Measurements from ENCODE around the gene TSPAN5.
"Not testable (repeated sequence)": the region's sequence is repeated elsewhere in the genome, so short reads cannot be mapped to it uniquely, and the experiment has no call there.

The TSPAN5 gene

DNA sequence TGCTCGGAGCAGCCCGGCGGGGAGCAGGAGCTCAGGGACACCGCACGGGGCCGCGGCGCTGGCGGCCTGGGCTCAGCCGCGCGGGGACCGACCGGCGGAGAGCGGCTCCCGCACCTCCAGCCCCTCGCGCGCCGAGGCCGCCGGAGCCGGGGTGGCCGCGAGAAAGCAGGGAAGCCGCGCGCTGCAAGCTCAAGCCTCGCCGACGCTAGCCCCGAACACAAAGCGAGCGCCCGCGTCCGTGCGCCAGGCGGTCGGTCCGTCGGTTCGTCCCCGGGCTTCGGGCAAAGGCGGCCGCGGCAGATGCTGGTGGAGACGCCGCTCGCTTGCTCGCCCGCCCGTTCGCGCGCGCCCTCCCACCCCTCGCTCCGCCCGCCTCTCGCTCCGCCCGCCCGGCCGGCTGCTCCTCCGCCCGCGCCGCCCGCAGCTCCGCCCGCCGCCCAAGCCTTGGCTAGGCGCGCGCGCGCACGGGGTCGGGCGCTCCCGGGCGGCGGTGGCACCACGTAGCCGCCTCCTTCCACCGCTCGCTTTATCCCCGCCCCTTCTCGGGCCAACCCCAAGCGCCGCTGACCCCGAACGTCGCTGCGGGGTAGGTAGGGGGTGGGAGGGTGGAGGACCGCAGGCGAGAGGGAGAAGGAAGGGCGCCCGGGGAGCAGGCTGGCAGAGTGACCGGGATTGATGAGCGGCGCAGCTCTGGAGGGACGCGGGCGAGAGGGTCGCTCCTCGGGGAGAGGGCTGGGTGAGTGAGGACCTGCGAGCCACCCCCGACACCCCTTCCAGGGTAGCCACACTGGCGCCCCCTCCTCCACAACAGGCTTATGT lies at the start of gene TSPAN5:
TSS of gene TSPAN5 (minus strand) at position 325 of the 819 bp plus-strand sequence.
- peak; percentile 65 to 71 for DNase-seq (ENCODE audit: low read depth in 2 of 2)

DNA sequence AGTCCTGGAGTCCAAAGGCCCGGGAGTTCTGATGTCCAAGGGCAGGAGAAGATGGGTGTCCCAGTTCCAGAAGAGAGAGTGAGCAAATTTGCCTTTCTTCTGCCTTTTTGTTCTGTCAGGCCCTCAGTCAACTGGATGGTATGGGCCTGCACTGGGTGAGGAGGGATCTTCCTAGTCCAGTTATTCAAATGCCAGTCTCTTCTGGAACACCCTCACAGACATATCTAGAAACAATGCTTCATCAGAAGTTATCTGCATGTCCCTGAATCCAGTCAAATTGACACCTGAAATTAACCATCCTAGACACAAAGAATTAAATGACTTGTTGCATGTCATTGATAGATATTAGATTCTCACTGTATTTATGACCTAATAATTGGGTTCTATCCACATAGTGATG lies 48.5 kb upstream of the TSPAN5 start:
- no peak for DNase-seq (ENCODE audit: low read depth in 2 of 2)

DNA sequence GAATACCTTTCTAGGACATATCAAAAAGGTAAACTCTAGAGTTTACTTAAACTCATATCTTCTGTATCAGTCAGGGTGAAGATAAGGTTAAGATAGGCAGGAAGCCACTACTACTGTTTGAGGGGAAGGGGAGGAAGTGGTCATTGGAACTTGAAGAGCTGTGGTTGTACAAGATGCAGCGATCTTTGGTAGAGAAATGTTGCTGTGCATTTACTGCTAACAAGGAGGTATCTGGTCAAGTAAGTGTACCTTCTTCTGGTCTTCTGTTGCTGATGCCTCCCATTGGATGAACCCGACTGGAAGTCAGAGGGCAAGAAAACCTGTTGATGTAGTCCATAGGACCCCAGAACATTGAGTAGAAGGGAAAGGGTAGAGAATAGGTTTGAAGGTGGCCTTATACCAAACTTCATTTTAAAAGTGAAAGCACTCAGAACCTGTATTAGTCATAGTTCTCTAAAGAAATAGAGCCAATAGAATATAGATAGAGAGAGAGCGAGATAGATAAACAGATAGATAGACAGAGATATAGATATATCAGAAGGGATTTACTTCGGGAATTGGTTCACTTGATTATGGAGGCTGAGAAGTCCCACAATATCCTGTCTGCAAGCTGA lies 47.9 kb upstream of the TSPAN5 start:
- DNase-seq (ENCODE audit: low read depth in 2 of 2) = no peak

DNA sequence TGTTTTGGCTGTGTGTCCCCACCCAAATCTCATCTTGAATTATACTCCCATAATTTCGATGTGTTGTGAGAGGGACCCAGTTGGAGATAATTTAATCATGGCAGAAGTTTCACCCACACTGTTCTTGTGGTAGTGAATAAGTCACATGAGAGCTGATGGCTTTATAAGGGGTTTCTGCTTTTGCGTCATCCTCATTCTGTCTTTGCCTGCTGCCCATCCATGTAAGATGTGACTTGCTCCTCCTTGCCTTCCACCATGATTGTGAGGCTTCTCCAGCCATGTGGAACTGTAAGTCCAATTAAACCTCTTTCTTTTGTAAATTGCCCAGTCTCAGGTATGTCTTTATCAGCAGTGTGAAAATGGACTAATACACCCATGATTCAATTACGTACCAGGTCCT lies 47.2 kb upstream of the TSPAN5 start:
- DNase-seq (ENCODE audit: low read depth in 2 of 2) = not testable (repeated sequence)

DNA sequence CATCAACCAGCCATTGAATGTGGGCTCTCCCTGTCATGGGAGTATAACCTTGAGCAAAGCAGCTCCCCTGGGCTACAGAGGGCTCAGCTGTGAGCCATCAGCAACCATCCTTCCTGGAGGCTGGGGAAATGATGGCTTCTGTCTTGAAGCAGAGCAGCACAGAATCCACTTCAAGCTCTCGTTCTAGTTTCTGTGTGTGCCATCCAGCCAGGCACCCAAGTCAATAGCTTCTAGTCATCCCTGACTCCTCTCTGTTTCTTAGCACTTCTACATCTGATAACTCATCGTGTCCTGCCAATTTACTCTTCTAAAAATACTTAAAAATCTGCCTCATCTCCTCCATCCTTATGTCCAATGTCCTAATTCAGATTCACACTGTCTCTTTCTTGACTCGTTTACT lies 42.2 kb upstream of the TSPAN5 start:
- DNase-seq (ENCODE audit: low read depth in 2 of 2) = no peak

DNA sequence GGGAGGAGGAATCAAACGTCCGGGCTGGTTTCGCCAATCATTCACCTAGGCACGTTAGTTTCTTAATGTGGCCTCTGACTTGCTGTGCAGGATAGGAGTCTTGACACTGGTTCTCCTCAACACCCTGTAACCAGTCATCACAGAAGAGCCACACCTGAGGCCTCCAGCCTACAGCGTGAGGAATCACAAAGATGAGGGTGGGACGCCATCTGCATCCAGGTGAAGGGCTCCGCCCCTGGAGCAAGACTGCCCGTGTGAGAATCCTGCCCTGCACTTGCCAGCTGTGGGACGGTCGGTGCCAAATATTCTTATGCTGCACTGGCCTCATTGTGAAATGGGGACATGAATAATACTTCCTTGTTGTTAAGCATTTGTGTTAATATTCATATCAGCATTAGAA lies 35.7 kb upstream of the TSPAN5 start:
- DNase-seq (ENCODE audit: low read depth in 2 of 2) = no peak

DNA sequence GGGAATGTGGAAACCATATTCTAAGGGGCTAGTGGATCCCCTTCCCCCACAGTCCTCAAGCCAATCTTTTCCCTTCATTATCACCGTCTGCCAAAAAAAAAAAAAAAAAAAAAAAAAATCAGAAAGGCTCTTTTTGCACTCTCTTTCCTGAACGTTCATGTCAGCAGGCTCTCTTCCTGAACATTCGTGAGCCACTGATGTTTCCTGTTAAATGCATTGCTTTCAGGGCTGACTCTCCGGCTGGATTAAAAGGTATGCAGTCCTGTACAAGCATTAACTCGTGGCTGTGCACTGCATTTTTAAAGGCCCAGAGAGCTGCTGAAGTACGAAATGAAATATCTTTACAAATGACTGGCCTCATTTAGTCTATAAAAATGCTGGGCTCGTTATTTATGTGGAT lies 34.0 kb upstream of the TSPAN5 start:
- DNase-seq (ENCODE audit: low read depth in 2 of 2) = no peak

DNA sequence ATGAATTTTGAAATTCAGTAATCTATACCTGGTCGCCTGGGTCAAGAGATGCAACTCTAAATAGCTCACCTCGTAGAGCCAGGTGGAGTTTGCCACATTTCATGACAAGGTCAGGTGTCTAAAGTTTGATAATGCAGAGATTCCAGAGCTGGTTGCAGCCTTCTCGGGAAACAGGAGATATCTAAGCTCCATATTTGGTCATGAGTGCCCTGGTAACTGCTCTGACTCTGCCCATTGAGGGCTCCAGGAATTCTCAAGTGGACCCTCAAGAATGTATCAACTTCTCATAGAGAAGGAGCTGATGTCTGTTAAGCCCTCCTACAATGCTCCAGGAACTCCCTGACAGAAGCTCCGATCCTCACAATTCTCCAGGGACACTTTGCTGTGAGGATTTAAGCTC lies 33.2 kb upstream of the TSPAN5 start:
- no peak for DNase-seq (ENCODE audit: low read depth in 2 of 2)

DNA sequence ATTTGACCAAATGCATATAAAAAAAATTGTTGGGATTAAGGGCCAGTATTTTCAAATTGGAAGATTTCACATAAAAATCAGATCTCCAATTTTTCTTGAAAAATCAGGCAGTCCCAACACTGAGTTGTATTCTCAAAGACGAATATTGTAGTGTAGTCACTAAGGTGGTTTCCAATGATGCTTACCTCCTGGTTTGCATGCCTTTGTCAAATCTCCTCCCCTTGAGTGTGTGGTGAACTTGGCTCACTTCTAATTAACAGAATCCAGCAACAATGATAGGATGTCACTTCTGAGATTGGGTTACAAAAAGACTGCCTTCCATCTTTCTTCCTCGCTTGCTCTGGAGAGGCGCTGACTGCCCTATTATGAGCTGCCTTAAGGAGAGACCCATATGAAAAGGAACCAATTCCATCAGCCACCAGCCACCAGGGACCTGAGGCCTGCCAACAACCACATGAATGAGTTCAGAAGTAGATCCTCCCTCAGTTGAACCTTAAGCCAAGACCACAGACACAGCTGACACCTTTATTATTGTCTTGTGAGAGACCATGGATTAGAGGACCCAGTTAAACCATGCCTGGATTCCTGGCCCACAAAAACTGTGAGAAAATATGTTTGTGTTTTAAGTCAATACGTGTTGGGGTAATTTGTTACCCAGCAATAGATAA lies 31.2 kb upstream of the TSPAN5 start:
- DNase-seq (ENCODE audit: low read depth in 2 of 2) = no peak

DNA sequence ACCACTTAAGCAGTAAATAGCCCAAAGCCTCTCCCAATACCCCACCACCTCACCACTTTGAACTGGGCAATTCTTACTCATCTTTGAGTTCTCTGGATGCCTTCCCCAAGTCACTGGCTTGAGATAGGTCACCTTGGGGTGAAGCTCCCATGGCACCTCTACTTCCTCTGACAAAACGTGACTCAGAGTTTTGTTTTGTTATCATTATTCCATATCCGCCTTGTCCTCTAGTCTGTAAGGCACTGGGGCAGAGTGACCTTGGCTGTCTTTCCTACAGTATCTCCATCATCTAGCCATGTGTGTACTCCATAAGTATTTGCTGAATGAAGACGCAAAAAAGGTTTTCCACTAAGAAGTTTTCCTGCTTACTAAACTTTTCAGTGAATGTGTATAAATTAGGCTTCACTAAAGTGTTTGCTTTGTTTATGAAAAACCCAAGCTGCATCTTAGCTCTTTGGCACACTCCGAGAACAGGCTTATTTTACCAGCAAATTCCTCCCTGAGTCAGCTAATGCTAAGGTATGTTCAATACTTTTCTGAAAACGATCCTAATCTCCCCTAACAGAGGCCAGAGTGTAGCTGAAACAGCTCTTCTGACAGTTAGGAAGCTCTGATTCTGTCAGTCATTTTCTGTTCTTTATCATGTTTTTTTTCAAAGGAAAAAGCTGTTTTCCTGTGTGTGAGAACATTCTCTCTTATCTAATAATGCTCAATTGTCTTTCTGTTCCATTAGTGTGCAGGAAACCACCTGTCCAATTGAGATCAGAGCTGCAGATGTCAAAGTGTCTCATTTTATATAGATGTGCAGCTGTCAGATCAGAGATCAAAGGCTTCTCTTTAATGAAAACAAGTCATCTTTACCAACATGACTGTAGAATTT lies 30.2 kb upstream of the TSPAN5 start:
- DNase-seq (ENCODE audit: low read depth in 2 of 2) = no peak

DNA sequence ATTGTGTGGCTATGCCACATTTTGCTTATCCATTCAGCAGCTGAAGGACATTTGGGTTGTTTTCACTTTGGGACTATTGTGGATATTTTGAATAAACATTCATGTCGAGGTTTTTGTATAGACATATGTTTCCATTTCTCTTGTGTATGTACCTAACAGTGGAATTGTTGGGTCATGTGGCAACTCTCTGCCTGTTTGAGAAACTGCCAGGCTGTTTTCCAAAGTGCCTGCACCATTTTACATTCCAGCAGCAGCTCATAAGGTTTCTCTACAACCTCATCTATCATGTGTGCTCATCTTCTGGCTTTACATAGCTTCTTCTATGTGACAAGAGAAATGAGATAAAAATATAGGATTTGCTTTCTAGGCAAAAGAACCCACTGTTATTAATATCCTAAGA lies 29.5 kb upstream of the TSPAN5 start:
- no peak for DNase-seq (ENCODE audit: low read depth in 2 of 2)

DNA sequence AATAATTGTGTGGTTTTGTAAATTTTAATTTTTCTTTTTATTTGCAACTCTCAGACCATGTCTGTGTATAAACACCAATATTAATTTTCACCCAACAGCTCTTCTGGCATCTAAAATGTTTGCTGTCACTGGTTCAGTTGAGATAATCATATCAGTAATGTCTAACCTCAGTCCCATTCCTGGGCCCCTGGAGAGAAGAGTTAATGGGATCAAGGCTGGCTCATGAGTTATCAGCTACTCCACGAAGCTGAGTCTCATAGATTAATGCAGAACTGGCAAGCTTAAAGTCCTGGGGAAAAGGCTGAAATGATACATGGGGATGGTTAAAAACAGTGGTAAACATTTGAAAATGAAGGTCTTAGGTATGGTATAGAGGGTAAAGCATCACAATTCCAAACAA lies 28.4 kb upstream of the TSPAN5 start:
- DNase-seq (ENCODE audit: low read depth in 2 of 2) = no peak

DNA sequence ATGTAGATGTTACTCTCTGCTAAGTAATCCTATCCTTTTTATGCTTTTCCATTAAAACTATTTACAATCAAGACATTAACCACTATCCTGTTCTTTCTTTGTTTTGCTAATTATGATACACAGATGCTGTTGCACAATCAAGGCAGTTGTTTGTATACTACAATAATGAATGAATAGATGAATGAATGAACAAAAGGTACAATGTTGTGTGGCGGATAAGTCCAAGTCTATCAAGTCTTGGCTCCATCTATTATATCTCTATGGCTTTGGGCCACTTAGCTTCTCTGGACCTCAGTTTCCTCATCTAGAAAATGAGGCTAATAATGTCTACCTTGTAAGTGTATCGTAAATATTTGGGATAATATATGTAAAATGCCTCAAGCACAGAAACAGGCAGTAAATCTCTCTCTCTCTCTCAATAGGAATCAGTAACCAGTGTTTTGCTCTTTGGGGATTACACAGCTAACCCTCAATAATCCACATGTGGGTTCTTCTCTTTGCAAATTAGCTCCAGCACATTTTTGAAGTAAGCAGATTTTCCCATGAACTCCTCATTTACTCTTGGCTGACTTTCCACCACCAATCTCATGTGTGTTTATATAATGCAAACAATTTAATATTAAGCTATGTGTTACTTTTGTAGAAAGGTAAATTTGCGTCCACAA lies 27.8 kb upstream of the TSPAN5 start:
- DNase-seq (ENCODE audit: low read depth in 2 of 2) = no peak

DNA sequence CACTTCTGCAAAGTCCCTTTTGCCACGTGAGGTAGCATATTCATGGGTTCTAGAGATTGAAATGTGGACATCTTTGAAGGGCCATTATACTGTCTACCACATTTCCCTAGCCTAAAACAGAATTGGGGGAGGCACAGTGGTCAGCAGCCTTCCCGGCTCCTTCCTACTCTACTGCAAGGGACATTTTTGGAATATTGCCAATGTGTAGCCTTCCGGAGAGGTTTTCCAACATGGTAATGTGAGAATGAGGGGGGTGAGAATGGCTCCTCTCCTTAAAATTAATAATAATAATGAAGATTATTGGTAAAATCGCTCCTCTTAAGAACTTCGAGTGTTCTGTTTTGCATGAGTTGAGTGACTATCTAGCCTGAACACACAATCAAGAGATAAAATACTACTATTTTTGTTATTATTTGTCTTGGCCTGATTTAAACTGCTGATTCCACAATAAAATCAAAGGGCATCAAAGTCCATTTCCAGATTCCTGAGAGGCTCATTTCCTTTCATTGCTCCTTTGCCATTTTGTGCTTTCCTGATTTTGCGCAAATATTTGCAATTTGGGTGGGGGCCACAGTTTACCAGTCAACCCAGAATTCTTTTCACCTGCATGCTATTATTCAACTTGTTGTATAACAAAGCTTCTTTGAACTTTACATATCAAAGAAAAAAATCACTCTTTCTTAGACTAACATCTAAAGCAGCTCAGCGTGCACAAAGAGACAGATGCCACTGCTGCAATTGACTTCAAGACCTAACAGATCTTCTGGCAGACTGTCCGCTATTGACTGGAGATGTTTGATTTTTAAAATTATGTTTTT lies 27.0 kb upstream of the TSPAN5 start:
- no peak for DNase-seq (ENCODE audit: low read depth in 2 of 2)

DNA sequence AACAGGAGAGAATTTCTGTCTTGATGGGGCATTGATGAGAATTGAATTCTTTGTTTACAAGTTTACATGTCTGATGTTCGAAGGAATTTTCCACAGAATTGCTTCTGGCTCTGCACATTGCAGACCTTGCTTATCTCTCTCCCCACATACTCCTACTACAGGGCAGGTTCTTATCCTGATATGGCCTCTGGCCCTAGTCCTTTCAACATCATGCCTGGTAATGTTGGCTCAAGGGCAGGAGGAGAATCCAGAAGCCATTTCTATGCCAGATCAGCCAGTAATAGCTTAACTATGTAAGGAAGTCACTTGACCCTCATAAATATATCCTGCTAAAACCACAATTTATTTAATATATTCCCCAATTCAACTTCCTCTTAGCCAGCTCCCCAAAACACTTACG lies 24.3 kb upstream of the TSPAN5 start:
- no peak for DNase-seq (ENCODE audit: low read depth in 2 of 2)

DNA sequence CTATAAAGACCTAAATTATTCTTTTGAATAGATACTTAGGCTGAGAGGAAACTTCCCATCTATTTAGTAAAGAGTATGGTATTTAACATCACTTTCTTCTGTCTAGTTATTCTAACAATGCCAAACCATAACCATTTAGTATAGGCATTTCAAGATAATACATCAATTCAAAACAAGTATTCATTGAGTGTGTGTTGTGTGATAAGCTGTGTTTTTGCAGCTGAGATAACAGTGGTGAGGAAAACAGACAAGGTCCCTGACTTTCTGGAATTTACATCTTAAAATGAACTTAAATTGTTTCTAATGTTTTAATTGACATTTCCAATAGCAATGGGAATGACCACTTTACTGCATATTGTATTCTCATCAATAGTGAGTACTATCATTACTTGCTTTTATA lies 22.4 kb upstream of the TSPAN5 start:
- no peak for DNase-seq (ENCODE audit: low read depth in 2 of 2)

DNA sequence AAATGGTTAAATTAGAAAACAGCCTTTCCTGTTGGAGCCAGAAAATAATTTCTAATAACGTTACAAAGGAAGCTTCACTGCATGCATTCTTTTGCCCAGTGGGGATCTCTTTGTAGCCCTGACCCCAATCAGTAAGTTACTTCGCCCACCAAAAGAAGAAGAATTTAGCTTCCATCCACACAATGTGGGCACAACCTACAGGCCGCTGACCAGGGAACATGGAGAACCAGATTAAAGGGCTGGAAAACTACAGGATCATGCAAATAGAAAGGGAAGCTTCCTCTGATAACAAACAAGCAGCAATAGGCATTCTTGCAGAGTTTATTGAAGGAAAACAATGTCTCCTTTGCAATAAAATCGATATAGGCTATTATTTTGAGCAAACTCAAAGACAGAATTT lies 21.3 kb upstream of the TSPAN5 start:
- DNase-seq (ENCODE audit: low read depth in 2 of 2) = no peak

DNA sequence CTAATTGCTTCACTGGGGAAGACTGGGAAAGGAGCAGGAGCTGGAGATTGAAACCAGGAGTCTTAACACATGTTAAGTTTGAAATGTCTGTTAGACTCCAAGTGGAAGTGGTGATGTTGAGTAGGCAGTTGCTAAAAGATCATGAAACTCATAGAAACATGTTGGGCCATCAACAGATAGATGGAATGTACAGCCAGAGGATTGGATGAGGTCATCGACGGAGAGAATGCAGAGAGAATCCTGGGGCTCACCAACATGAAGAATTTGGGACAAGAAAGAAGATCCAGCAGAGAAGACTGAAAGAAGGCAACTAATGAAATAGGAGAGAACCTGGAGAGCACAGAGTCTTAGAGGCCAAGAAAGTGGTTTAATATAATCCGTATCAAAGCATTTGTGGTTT lies 19.4 kb upstream of the TSPAN5 start:
- DNase-seq (ENCODE audit: low read depth in 2 of 2) = no peak

DNA sequence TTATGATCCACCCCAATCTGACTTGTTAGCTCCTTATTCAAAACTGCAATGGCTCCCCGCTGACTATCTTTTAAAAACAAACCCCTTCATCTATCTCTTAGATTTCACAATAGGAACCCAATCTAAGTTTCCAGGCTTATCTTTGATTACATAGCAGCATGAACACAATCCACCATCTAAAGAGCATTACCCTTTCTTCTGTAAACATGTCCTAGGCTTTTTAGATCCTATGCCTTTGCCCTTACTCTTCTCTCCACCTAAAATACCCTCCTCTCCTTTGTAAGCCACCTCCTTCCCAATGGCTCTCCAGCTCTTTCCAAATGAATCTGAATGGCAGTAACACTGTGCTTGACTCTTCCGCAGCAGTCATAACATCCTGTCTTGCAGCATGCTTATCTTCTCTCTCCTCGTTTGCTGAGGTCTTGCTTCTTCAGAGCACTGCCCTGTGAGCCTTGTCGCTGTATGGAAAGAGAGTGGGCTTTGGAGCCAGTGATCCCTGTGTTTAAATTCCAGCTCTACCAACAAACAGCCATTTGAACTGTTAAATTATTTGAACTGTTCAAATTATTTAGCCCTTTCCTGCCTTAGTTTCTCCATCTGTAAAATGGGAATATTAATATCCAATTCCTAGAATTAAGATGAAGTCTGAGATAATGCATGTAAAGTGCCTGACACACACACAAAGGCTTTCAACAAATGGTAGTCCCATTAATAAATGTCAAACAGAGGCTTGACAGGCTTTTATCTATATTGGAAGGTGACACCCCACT lies 16.2 kb upstream of the TSPAN5 start:
- DNase-seq (ENCODE audit: low read depth in 2 of 2) = no peak

DNA sequence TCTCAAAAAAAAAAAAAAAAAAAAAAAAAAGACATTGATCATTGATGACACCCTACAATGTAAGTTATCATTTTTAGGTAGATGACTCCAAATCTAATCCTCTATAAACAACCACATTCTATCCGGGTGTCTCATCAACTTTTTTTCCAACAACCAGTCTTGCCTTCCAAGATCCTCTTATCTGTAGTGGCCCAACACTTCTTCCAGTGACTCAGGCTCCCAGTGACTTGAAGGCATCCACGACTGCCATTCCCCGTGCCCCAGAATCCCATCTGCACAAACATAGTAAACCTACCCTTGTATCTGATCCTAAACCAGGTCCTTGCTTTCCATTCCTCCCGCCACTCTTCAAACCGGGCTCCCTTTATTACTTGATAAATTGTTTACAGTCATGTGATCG lies 15.6 kb upstream of the TSPAN5 start:
- DNase-seq (ENCODE audit: low read depth in 2 of 2) = no peak

All from fibroblast of skin of left quadriceps (primary cell).